GM12874 (cell line): ENCODE data around the gene SIM2.

ENCODE experiments used
- CTCF ChIP-seq: IDR thresholded peaks from 2 replicates; pipeline ENCODE4 v1.5.1; 2011; ENCODE audit warnings: low read depth, mild to moderate bottlenecking, control low read depth, low read length, moderate library complexity; ENCODE audit not compliant: insufficient read depth

Gene SIM2

GRCh38 chr21:36699546-36700294, 805 bp downstream of the SIM2 start:
- no peak for TF ChIP-seq CTCF

GRCh38 chr21:36700295-36700970, 1.5 kb downstream of the SIM2 start:
- TF ChIP-seq CTCF: no peak

- no peak for TF ChIP-seq CTCF
Observed at GRCh38 chr21:36700971-36701755, 2.2 kb downstream of the SIM2 start.

- no peak for TF ChIP-seq CTCF
Observed at GRCh38 chr21:36701756-36702621, 3.1 kb downstream of the SIM2 start.

- no peak for TF ChIP-seq CTCF
Observed at GRCh38 chr21:36702622-36702968, 3.7 kb downstream of the SIM2 start.

- no peak for TF ChIP-seq CTCF
Observed at GRCh38 chr21:36703123-36703522, 4.2 kb downstream of the SIM2 start.
